ENCODE results near the gene SERPINE1.

SERPINE1 gene

GRCh38 chr7:101138213-101138870 lies 11.4 kb downstream of the SERPINE1 start (continued):
- TF ChIP-seq HIC1 (tag by site-specific recombination; IDR thresholded peaks at IDR 0.05) (peak; percentile 96), ZNF658 (tag by site-specific recombination; IDR thresholded peaks at IDR 0.05) (no peak), ZSCAN4 (tag by site-specific recombination; IDR thresholded peaks at IDR 0.05) (peak; percentile 54; the same call in 1 of the 2 replicates), ZNF48 (tag by site-specific recombination; IDR thresholded peaks at IDR 0.05) (no peak), MEIS1 (CRISPR knock-in tag; IDR thresholded peaks at IDR 0.05; ENCODE audit: borderline replicate concordance) (no peak), ZNF521 (tag by site-specific recombination; IDR thresholded peaks at IDR 0.05) (no peak), ZBTB17 (tag by site-specific recombination; IDR thresholded peaks at IDR 0.05) (peak; percentile 85), ZNF677 (tag by site-specific recombination; IDR thresholded peaks at IDR 0.05) (no peak), ZNF501 (tag by site-specific recombination; IDR thresholded peaks at IDR 0.05) (peak; percentile 94), ZNF692 (tag by site-specific recombination; IDR thresholded peaks at IDR 0.05) (peak; percentile 76), ZBTB44 (tag by site-specific recombination; IDR thresholded peaks at IDR 0.05) (peak; percentile 75), ZNF19 (tag by site-specific recombination; IDR thresholded peaks at IDR 0.05; ENCODE audit: low read depth) (no peak), REPIN1 (tag by site-specific recombination; IDR thresholded peaks at IDR 0.05; ENCODE audit: low read depth) (no peak), HOXC10 (CRISPR knock-in tag; IDR thresholded peaks at IDR 0.05) (no peak), ZNF639 (tag by site-specific recombination; IDR thresholded peaks at IDR 0.05) (peak; percentile 97), YY2 (tag by site-specific recombination; IDR thresholded peaks at IDR 0.05) (no peak), BCL11A (tag by site-specific recombination; IDR thresholded peaks at IDR 0.05; ENCODE audit: low read depth) (peak; percentile 99), EGR2 (tag by site-specific recombination; IDR thresholded peaks at IDR 0.05; ENCODE audit: low read depth) (no peak), ZNF596 (tag by site-specific recombination; IDR thresholded peaks at IDR 0.05) (no peak), ZNF223 (tag by site-specific recombination; IDR thresholded peaks at IDR 0.05) (no peak), ZNF138 (tag by site-specific recombination; IDR thresholded peaks at IDR 0.05; ENCODE audit: borderline replicate concordance) (no peak), ZFP3 (tag by site-specific recombination; IDR thresholded peaks at IDR 0.05; ENCODE audit: low read depth) (no peak)
- TF ChIP-seq, protein P1, sequence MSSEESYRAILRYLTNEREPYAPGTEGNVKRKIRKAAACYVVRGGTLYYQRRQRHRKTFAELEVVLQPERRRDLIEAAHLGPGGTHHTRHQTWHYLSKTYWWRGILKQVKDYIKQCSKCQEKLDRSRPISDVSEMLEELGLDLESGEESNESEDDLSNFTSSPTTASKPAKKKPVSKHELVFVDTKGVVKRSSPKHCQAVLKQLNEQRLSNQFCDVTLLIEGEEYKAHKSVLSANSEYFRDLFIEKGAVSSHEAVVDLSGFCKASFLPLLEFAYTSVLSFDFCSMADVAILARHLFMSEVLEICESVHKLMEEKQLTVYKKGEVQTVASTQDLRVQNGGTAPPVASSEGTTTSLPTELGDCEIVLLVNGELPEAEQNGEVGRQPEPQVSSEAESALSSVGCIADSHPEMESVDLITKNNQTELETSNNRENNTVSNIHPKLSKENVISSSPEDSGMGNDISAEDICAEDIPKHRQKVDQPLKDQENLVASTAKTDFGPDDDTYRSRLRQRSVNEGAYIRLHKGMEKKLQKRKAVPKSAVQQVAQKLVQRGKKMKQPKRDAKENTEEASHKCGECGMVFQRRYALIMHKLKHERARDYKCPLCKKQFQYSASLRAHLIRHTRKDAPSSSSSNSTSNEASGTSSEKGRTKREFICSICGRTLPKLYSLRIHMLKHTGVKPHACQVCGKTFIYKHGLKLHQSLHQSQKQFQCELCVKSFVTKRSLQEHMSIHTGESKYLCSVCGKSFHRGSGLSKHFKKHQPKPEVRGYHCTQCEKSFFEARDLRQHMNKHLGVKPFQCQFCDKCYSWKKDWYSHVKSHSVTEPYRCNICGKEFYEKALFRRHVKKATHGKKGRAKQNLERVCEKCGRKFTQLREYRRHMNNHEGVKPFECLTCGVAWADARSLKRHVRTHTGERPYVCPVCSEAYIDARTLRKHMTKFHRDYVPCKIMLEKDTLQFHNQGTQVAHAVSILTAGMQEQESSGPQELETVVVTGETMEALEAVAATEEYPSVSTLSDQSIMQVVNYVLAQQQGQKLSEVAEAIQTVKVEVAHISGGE (tag by site-specific recombination; conservative IDR thresholded peaks at IDR 0.05; ENCODE audit: low read depth), result peak; percentile 67; the same call in 1 of the 2 replicates
- TF ChIP-seq, protein P2, sequence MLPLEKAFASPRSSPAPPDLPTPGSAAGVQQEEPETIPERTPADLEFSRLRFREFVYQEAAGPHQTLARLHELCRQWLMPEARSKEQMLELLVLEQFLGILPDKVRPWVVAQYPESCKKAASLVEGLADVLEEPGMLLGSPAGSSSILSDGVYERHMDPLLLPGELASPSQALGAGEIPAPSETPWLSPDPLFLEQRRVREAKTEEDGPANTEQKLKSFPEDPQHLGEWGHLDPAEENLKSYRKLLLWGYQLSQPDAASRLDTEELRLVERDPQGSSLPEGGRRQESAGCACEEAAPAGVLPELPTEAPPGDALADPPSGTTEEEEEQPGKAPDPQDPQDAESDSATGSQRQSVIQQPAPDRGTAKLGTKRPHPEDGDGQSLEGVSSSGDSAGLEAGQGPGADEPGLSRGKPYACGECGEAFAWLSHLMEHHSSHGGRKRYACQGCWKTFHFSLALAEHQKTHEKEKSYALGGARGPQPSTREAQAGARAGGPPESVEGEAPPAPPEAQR (tag by site-specific recombination; IDR thresholded peaks at IDR 0.05), result 0 out of 2 replicates have a peak, but pooled peaks have one; percentile 40
- TF ChIP-seq, protein P3, sequence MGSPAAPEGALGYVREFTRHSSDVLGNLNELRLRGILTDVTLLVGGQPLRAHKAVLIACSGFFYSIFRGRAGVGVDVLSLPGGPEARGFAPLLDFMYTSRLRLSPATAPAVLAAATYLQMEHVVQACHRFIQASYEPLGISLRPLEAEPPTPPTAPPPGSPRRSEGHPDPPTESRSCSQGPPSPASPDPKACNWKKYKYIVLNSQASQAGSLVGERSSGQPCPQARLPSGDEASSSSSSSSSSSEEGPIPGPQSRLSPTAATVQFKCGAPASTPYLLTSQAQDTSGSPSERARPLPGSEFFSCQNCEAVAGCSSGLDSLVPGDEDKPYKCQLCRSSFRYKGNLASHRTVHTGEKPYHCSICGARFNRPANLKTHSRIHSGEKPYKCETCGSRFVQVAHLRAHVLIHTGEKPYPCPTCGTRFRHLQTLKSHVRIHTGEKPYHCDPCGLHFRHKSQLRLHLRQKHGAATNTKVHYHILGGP (tag by site-specific recombination; IDR thresholded peaks at IDR 0.05), result no peak

All from HEK293 (cell line).